Natural killer cell treated with Interleukin-12 subunit alpha and Interleukin-12 subunit beta and Interleukin-15 and Interleukin-18, amount 100 ng/mL, for 72 hours (primary cell): ENCODE measurements around the gene INTS3. TPM values are rescaled to one million over a fixed set of nuclear protein-coding genes. Genes with fewer than 3 reads are reported as not detected.

Experiments
- ATAC-seq, 2 donors: fragments of 150-1000 bp; cut with Tn5 transposase in 1 of 2; sonication (Bioruptor Pico), chemical (Tn5 transposase) in 1 of 2; 2 replicates each; pipeline ENCODE4 v1.10.0; 2021
- DNase-seq: peaks from one replicate; pipeline ENCODE4 v3.0.0; 2022; ENCODE audit warnings: low spot score
- H3K27ac Mint-ChIP-seq, 2 donors: 1 replicate in 1 of 2; 2 replicates in 1 of 2; pipeline ENCODE4 v1.8.0; 2022; ENCODE audit warnings: mixed read lengths in 2 of 2, mild to moderate bottlenecking in 1 of 2, moderate library complexity in 1 of 2
- H3K27me3 Mint-ChIP-seq, 2 donors: 1 replicate in 1 of 2; 2 replicates in 1 of 2; pipeline ENCODE4 v1.8.0; 2022; ENCODE audit warnings: mixed read lengths in 2 of 2
- H3K36me3 Mint-ChIP-seq: one replicate; pipeline ENCODE4 v1.8.0; 2022; ENCODE audit warnings: mixed read lengths
- H3K4me1 Mint-ChIP-seq, 2 donors: 1 replicate in 1 of 2; 2 replicates in 1 of 2; pipeline ENCODE4 v1.8.0; 2022; ENCODE audit warnings: low read depth in 2 of 2, mixed read lengths in 2 of 2, mild to moderate bottlenecking in 1 of 2
- H3K4me3 Mint-ChIP-seq: one replicate; pipeline ENCODE4 v1.8.0; 2022; ENCODE audit warnings: mixed read lengths
- H3K9me3 Mint-ChIP-seq: 2 replicates; pipeline ENCODE4 v1.8.0; 2022; ENCODE audit warnings: mixed read lengths
- total RNA-seq, 2 donors: library from RNA; stranded (reverse); gene quantifications; one replicate each; pipeline ENCODE4 v1.2.3, GENCODE V29; 2022

Gene INTS3
- total RNA-seq, 2 donors from 2014 or later: 42.1 to 62.0 TPM

- Mint-ChIP-seq H3K27me3 (no peaks in the 10 kb centered on the region), H3K36me3 (peaks cover 14% of the 10 kb centered on the region), H3K4me1 (peaks cover 21 to 32% of the 10 kb centered on the region in 2 donors), H3K4me3 (peak overlapping the region; percentile 23), H3K27ac (peak overlapping the region; percentile 74 to 77), H3K9me3 (no peaks in the 10 kb centered on the region)
- peak; percentile 88 to 97 for ATAC-seq
- no peak for DNase-seq
These were observed 77.3 kb downstream of the INTS3 start for GRCh38 chr1:153805042-153805745.

GRCh38 chr1:153805886-153806719 lies 78.3 kb downstream of the INTS3 start:
- DNase-seq (no peak), ATAC-seq (no peak)
- Mint-ChIP-seq H3K36me3 (peaks cover 14% of the 10 kb centered on the region), H3K27ac (peak overlapping the region; percentile 74 to 77), H3K4me3 (no peak overlapping the region), H3K27me3 (no peaks in the 10 kb centered on the region), H3K9me3 (no peaks in the 10 kb centered on the region), H3K4me1 (peaks cover 21 to 32% of the 10 kb centered on the region in 2 donors)

GRCh38 chr1:153816283-153816889 lies 88.5 kb downstream of the INTS3 start:
- Mint-ChIP-seq H3K4me1 (peaks cover 0 to 12% of the 10 kb centered on the region in 2 donors), H3K36me3 (peaks cover 40% of the 10 kb centered on the region), H3K27ac (peak overlapping the region in 1 of 2 donors; percentile 63), H3K4me3 (no peak overlapping the region), H3K27me3 (no peaks in the 10 kb centered on the region), H3K9me3 (no peaks in the 10 kb centered on the region)
- ATAC-seq (no peak), DNase-seq (no peak)

- Mint-ChIP-seq H3K36me3 (peaks cover 28% of the 10 kb centered on the region), H3K4me3 (no peak overlapping the region), H3K4me1 (peaks cover 0 to 8% of the 10 kb centered on the region in 2 donors), H3K27me3 (no peaks in the 10 kb centered on the region), H3K27ac (no peak overlapping the region), H3K9me3 (no peaks in the 10 kb centered on the region)
- DNase-seq: no peak
- no peak for ATAC-seq
These were observed 91.0 kb downstream of the INTS3 start for GRCh38 chr1:153818876-153819275.

Other genes with a start within 250 kb of the INTS3 start
- 100 to 1,000 TPM in 1 of 2 donors, 10 to 100 TPM in 1; 90.9 to 106 TPM for gene S100A6, start 192.1 kb upstream of the INTS3 start, total RNA-seq
- gene S100A5, start 187.1 kb upstream of the INTS3 start, total RNA-seq: not detected
- 100 to 1,000 TPM in 1 of 2 donors, 10 to 100 TPM in 1; 85.4 to 124 TPM for gene S100A4, start 182.2 kb upstream of the INTS3 start, total RNA-seq
- gene S100A3, start 178.8 kb upstream of the INTS3 start, total RNA-seq: not detected
- under 1 TPM in 1 of 2 donors, not detected in 1; 0.48 TPM for gene S100A2, start 162.2 kb upstream of the INTS3 start, total RNA-seq
- gene S100A16, start 114.9 kb upstream of the INTS3 start, total RNA-seq: not detected
- gene S100A14, start 111.7 kb upstream of the INTS3 start, total RNA-seq: not detected
- 10 to 100 TPM in 1 of 2 donors, 1 to 10 TPM in 1; 5.0 to 10.3 TPM for gene S100A13, start 100.5 kb upstream of the INTS3 start, total RNA-seq
- not detected for gene S100A1, start 99.6 kb upstream of the INTS3 start, total RNA-seq
- 10 to 100 TPM; 82.1 to 96.8 TPM for gene CHTOP, start 94.0 kb upstream of the INTS3 start, total RNA-seq
- gene SNAPIN, start 69.3 kb upstream of the INTS3 start, total RNA-seq: 10 to 100 TPM; 23.9 to 42.5 TPM
- gene ILF2, start 57.1 kb upstream of the INTS3 start, total RNA-seq: 100 to 1,000 TPM; 198 to 210 TPM
- not detected for gene NPR1, start 49.4 kb upstream of the INTS3 start, total RNA-seq
- 10 to 100 TPM; 33.6 to 69.9 TPM for gene SLC27A3, start 47.4 kb downstream of the INTS3 start, total RNA-seq
- 10 to 100 TPM; 58.5 to 76.6 TPM for gene GATAD2B, start 194.9 kb downstream of the INTS3 start, total RNA-seq
- gene DENND4B, start 218.7 kb downstream of the INTS3 start, total RNA-seq: 100 to 1,000 TPM; 161 to 205 TPM
- 100 to 1,000 TPM; 103 to 129 TPM for gene CRTC2, start 230.6 kb downstream of the INTS3 start, total RNA-seq
- gene SLC39A1, start 235.5 kb downstream of the INTS3 start, total RNA-seq: 10 to 100 TPM; 65.6 to 74.2 TPM
- gene CREB3L4, start 239.9 kb downstream of the INTS3 start, total RNA-seq: 1 to 10 TPM; 4.5 to 6.1 TPM
- gene JTB, start 249.6 kb downstream of the INTS3 start, total RNA-seq: 100 to 1,000 TPM; 164 to 255 TPM